HL-60 (cell line): ENCODE results near the gene PRADC1.

Experiments
- DNase-seq, 2 experiments: peaks; one replicate each; pipeline ENCODE4 v3.0.0-alpha.2; 2010 to 2020; ENCODE audit warnings: low read depth in 1 of 2, low spot score in 1 of 2
- H3K27ac ChIP-seq: fragments of 250-450 bp; sonication (Bioruptor Pico); replicated peaks from 2 replicates; pipeline ENCODE4 v1.5.1; 2020; ENCODE audit warnings: mild to moderate bottlenecking, moderate library complexity
- H3K27me3 ChIP-seq: fragments of 250-450 bp; sonication (Bioruptor Pico); 2 replicates; pipeline ENCODE4 v1.5.1; 2021; ENCODE audit warnings: mild to moderate bottlenecking, moderate library complexity; ENCODE audit not compliant: insufficient read depth, poor library complexity, severe bottlenecking
- H3K4me3 ChIP-seq: replicated peaks from 2 replicates; pipeline ENCODE4 v1.5.1; 2011; ENCODE audit warnings: mild to moderate bottlenecking, control low read depth, low read length; ENCODE audit not compliant: insufficient read depth
- GABPA ChIP-seq: IDR thresholded peaks from 2 replicates; pipeline ENCODE4 v1.6.1; 2012; ENCODE audit warnings: low read depth
- POLR2AphosphoS5 ChIP-seq: IDR thresholded peaks from 2 replicates; pipeline ENCODE4 v1.6.1; 2012; ENCODE audit warnings: low read depth
- SPI1 ChIP-seq: IDR thresholded peaks from 2 replicates; pipeline ENCODE4 v1.6.1; 2012; ENCODE audit warnings: low read depth, mild to moderate bottlenecking, borderline replicate concordance
- long read RNA-seq: library from polyadenylated mRNA; unstranded; transcript quantifications from one replicate; pipeline ENCODE4 v2.0.0, GENCODE V29; 2020
- TF ChIP-seq, protein P1 (sequence below): IDR thresholded peaks from one replicate; pipeline ENCODE4 v1.5.1; 2011; ENCODE audit warnings: low read length, control low read depth, inconsistent platforms; ENCODE audit not compliant: insufficient read depth
- TF ChIP-seq, protein P2 (sequence below): IDR thresholded peaks from 2 replicates; pipeline ENCODE4 v1.6.1; 2012; ENCODE audit warnings: low read depth; ENCODE audit not compliant: insufficient replicate concordance

Gene PRADC1
- long read RNA-seq, transcript PRADC1-201 (5 exons, 1,083 nt) = major isoform, 53 of 60 reads
- long read RNA-seq, partial matches to known transcripts = 6 of 60 reads
- long read RNA-seq, other reads (novel, unspliced or antisense) = 1 of 60 reads

DNA sequence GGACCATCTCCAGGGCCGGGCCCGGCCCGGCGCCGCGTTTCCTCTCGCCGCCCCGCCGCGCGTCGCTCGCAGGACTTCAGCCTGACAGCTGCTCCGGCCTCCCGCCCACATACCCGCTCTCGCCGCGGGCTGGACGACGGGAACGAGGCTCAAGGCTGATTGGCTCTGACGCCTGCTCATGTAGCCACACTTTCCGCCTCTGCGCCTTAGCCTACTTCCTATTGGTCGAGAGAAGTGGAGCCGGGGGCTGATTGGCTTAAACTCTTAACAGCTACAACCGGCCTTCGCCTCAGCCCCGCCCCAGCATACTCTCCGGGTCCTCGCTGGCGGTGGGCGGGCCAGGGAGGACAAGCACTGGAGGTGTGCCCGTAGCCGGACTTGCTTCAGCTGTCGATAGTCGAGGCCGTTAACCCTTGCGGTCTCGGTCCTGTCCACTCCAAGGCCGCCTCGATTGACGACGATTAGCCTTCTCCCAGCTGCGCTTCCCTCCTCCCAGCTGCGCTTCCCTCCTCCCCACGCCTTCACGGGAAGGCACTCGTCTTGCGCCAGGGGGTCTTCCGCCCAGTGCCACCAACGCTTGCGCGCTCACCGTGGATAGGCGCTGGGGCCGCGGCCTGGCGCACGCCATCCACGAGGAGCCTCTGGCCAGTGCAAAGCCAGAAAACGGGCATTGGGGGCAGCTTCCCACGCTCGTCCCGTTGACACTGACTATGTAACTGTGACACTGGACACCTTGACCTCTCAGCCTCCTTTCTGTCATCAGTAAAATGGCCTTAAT is at the start of gene PRADC1:
TSS of gene PRADC1 (minus strand) at position 86 of the 778 bp plus-strand sequence. CDS start at position 7, 79 bp downstream.
- Histone ChIP-seq H3K27ac (peak within 1 kb of the TSS; percentile 93), H3K4me3 (peak within 1 kb of the TSS; percentile 73), H3K27me3 (no peaks in the 10 kb centered on the region)
- peak; percentile 45; the same call in 1 of the 2 replicates for TF ChIP-seq POLR2AphosphoS5
- no peak for TF ChIP-seq GABPA
- no peak for TF ChIP-seq SPI1
- TF ChIP-seq, protein P1, sequence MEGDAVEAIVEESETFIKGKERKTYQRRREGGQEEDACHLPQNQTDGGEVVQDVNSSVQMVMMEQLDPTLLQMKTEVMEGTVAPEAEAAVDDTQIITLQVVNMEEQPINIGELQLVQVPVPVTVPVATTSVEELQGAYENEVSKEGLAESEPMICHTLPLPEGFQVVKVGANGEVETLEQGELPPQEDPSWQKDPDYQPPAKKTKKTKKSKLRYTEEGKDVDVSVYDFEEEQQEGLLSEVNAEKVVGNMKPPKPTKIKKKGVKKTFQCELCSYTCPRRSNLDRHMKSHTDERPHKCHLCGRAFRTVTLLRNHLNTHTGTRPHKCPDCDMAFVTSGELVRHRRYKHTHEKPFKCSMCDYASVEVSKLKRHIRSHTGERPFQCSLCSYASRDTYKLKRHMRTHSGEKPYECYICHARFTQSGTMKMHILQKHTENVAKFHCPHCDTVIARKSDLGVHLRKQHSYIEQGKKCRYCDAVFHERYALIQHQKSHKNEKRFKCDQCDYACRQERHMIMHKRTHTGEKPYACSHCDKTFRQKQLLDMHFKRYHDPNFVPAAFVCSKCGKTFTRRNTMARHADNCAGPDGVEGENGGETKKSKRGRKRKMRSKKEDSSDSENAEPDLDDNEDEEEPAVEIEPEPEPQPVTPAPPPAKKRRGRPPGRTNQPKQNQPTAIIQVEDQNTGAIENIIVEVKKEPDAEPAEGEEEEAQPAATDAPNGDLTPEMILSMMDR = no peak
- TF ChIP-seq, protein P2, sequence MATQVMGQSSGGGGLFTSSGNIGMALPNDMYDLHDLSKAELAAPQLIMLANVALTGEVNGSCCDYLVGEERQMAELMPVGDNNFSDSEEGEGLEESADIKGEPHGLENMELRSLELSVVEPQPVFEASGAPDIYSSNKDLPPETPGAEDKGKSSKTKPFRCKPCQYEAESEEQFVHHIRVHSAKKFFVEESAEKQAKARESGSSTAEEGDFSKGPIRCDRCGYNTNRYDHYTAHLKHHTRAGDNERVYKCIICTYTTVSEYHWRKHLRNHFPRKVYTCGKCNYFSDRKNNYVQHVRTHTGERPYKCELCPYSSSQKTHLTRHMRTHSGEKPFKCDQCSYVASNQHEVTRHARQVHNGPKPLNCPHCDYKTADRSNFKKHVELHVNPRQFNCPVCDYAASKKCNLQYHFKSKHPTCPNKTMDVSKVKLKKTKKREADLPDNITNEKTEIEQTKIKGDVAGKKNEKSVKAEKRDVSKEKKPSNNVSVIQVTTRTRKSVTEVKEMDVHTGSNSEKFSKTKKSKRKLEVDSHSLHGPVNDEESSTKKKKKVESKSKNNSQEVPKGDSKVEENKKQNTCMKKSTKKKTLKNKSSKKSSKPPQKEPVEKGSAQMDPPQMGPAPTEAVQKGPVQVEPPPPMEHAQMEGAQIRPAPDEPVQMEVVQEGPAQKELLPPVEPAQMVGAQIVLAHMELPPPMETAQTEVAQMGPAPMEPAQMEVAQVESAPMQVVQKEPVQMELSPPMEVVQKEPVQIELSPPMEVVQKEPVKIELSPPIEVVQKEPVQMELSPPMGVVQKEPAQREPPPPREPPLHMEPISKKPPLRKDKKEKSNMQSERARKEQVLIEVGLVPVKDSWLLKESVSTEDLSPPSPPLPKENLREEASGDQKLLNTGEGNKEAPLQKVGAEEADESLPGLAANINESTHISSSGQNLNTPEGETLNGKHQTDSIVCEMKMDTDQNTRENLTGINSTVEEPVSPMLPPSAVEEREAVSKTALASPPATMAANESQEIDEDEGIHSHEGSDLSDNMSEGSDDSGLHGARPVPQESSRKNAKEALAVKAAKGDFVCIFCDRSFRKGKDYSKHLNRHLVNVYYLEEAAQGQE = no peak
- peak; percentile 98 to 100 for DNase-seq

- H3K27ac ChIP-seq = no peak overlapping the region
- no peaks in the 10 kb centered on the region for H3K27me3 ChIP-seq
- no peak for DNase-seq
- H3K4me3 ChIP-seq = no peak overlapping the region
- TF ChIP-seq SPI1 = no peak
- no peak for TF ChIP-seq GABPA
- TF ChIP-seq, protein P2 = no peak
- TF ChIP-seq, protein P1 = no peak
These were observed 48.2 kb upstream of the PRADC1 start for GRCh38 chr2:73281244-73281643.

- no peak overlapping the region for H3K27ac ChIP-seq
- no peak for DNase-seq
- TF ChIP-seq, protein P2 = peak; percentile 89
- TF ChIP-seq POLR2AphosphoS5 = no peak
- TF ChIP-seq SPI1 = no peak
- TF ChIP-seq GABPA = no peak
- TF ChIP-seq, protein P1 = no peak
- H3K27me3 ChIP-seq = no peaks in the 10 kb centered on the region
- H3K4me3 ChIP-seq = no peak overlapping the region
These were observed 46.8 kb upstream of the PRADC1 start for GRCh38 chr2:73279852-73280251.
